GM12874 (cell line): ENCODE measurements around the gene SOX30.

Experiments used
- TF ChIP-seq, protein P1 (sequence below): IDR thresholded peaks from 2 replicates; pipeline ENCODE4 v1.5.1; 2011; ENCODE audit warnings: low read depth, mild to moderate bottlenecking, control low read depth, low read length, moderate library complexity; ENCODE audit not compliant: insufficient read depth

The SOX30 gene

DNA sequence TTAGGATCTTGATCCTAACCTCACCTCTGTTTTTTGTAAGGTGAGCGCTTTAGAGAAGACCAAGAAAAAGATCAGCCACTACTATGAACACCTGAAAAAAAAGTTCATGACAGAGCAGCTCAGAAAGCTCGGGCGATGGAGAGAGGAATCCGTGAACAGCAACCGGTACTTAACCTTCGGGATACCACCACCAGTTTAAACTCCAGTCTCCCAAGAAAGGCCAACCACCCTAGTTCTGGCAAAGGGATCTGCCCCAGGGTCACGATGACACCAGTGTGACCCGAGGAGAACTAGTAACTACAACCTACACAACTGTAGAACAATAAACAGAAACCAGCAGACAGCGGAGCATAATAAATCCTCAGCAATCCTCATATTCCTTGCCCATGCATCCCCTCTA lies 27.6 kb upstream of the SOX30 start:
- TF ChIP-seq, protein P1, sequence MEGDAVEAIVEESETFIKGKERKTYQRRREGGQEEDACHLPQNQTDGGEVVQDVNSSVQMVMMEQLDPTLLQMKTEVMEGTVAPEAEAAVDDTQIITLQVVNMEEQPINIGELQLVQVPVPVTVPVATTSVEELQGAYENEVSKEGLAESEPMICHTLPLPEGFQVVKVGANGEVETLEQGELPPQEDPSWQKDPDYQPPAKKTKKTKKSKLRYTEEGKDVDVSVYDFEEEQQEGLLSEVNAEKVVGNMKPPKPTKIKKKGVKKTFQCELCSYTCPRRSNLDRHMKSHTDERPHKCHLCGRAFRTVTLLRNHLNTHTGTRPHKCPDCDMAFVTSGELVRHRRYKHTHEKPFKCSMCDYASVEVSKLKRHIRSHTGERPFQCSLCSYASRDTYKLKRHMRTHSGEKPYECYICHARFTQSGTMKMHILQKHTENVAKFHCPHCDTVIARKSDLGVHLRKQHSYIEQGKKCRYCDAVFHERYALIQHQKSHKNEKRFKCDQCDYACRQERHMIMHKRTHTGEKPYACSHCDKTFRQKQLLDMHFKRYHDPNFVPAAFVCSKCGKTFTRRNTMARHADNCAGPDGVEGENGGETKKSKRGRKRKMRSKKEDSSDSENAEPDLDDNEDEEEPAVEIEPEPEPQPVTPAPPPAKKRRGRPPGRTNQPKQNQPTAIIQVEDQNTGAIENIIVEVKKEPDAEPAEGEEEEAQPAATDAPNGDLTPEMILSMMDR: no peak

DNA sequence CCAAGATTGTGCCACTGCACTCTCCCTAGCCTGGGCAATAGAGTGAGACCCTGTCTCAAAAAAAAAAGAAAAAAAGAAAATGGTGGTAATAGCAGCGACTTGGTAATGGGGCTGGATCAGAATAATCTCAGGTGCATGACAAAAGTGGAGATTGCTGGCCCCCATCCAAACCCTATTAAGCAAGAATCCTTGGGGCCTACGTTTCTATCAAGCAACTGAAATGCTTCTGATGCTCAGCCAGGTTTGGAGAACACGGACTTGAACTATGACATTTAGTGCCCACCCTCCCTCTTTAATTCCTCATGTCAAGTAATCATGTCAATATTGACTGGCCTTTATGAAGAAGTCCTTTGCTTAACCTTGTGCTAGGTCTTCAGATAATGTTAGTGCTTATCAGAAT lies 25.7 kb upstream of the SOX30 start:
- TF ChIP-seq, protein P1: no peak

DNA sequence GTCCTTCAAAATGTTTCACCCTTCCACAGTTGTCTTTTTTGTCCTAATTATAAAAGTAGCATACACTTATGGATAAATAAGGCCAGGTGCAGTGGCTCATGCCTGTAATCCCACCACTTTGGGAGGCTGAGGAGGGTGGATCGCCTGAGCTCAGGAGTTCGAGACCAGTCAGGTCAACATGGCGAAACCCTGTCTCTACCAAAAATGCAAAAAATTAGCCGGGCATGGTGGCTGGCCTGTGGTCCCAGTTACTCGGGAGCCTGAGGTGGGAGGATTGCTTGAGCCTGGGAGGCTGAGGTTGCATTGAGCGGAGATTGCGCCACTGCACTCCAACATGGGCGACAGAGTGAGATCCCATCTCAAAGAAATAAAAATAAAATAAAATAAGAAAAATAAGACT lies 20.7 kb upstream of the SOX30 start:
- TF ChIP-seq, protein P1: no peak

DNA sequence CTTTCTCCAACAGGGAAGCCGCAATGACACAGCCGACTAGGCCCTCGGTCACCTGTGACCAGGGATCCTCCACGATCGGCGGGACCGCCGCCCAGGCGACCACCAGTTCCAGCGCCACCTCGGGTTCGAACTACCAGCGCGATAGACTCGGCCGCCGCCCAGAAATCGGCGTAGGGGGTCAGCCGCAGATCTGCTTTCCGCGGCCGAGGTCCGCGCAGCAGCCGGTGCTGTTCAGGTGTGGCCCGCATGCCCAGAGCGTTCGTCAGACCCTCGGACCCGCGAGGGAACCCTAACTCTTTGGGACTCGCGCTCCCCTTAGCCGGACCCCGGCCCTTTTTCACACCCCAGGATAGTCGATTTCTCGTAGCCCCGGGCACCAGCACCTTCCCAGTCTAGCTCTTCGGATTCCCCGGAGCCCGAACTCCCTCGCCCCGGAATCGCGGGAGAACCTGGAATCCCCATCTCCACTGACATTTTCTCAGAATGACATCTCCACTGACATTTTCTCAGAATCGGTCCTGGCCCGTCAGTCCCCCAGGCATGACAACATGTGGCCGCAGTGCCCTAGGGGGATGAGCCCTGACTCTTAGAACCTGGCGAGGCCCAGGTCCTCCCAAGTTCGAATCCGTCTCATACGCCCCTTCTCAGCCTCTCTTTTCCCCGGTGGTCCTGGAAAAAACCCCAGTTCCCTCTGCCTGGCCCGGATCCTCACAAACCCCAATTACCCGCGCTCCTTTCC lies 19.5 kb upstream of the SOX30 start:
- TF ChIP-seq, protein P1: no peak

DNA sequence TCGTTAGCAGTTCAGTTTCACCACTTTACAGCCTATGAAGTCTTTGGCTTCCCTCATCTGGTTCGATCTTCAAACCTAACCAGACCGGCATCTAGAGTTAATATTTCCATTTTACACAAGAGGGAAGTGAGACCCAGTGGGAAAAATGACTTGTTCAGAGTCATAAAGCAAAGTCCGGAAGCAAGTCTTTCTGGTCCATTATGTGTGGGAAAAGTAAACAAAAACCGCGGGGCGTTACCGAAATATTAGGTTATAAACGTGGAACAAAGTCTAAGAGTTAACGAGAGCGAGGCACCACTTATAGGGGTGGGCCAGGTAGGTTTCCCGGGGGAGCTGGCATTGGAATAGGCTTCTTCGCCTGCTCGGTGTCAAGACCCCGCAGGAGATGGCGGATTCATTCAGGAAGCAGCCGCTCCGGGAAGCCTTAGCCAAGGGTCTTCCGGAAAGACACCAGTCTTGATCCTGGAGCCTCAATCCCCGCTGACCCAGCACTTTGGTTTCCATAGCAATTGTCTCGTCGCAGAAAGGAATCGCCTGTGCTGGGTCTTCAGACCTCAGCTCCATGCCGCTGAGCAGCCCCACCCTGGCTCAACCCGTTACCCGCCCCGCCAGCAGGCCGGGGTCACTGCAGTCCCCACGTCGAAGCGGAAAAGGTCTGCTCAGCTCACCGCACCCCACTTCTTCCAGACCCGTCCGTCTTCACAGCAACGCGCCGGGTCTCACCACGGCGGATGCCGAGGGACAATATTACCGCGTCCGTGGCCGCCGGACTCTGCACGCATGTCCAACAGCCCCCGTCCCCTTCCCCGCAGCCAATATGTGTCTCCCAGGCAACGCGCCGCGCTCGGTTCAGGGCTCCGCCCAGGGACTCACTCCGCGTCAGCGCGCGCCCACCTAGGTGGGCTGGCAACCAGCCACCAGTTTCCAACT lies 18.7 kb upstream of the SOX30 start, which contains the start of gene C5orf52:
Gene C5orf52, plus strand, starts transcription at position 872 of the 930 bp plus-strand sequence. CDS start 82 bp downstream, outside the sequence.
- TF ChIP-seq, protein P1: no peak

DNA sequence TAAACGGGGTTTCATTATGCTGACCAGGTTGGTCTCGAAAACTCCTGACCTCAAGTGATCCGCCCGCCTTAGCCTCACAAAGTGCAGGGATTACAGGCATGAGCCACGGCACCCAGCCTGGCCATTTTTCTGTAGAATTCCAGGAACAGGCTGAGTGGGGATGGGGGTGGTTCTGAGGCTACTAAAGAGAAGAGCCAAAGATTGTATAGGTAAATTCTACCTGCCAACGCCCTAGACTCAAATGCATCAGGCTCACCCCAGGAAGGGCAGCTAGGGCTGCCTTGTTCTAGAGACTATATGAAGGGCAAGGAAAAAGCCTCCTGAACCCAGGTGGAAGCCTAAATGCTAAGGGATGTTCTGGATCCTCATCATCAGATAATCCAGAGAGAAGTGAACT lies 17.5 kb upstream of the SOX30 start:
- TF ChIP-seq, protein P1: no peak

DNA sequence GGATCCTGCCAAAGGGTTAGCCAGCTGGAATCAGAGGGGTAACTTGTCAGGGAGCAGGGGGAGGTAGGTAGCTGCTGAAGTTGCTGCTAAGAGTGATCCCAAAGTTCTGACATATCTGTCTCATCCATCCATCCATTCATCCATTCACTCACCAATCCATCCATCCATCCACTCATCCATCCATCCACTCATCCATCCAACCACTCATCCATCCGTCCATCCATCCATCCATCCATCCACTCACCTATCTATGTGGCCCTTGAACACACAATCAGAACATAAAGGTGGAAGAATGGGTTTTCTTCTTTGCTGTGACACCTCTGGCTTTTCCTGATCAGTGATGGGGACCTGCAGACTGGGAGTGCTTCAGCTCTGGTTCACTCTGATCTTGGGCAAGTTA lies 16.1 kb upstream of the SOX30 start:
- TF ChIP-seq, protein P1: no peak
